Endodermal cell (in vitro differentiated cells): Measurements from ENCODE around the gene CYBB. TPM values are rescaled to one million over a fixed set of nuclear protein-coding genes. Genes with fewer than 3 reads are reported as not detected.

Experiments
- DNase-seq: peaks from one replicate; pipeline ENCODE4 v3.0.0-alpha.2; 2017
- H3K27ac ChIP-seq: 2 replicates; pipeline ENCODE4 v1.5.1; 2013; ENCODE audit warnings: mild to moderate bottlenecking, low read depth, low read length, moderate library complexity
- H3K27me3 ChIP-seq: 2 replicates; pipeline ENCODE4 v1.6.1; 2013; ENCODE audit warnings: mild to moderate bottlenecking, low read length, moderate library complexity; ENCODE audit not compliant: insufficient read depth, control insufficient read depth, poor library complexity, severe bottlenecking
- H3K36me3 ChIP-seq: 2 replicates; pipeline ENCODE4 v1.7.0; 2013; ENCODE audit warnings: mild to moderate bottlenecking, low read length, moderate library complexity; ENCODE audit not compliant: control insufficient read depth, insufficient read depth
- H3K4me1 ChIP-seq: one replicate; pipeline ENCODE4 v1.7.0; 2013; ENCODE audit warnings: low read length; ENCODE audit not compliant: control insufficient read depth, insufficient read depth
- H3K4me3 ChIP-seq: 2 replicates; pipeline ENCODE4 v1.5.1; 2013; ENCODE audit warnings: mild to moderate bottlenecking, low read length, moderate library complexity
- H3K9ac ChIP-seq: 2 replicates; pipeline ENCODE4 v1.6.1; 2013; ENCODE audit warnings: mild to moderate bottlenecking, low read length, moderate library complexity; ENCODE audit not compliant: poor library complexity, severe bottlenecking; ENCODE audit errors: extremely low read depth
- H3K9me3 ChIP-seq: 2 replicates; pipeline ENCODE4 v1.6.1; 2013; ENCODE audit warnings: mild to moderate bottlenecking, low read length, moderate library complexity; ENCODE audit not compliant: control insufficient read depth
- H3K27ac Mint-ChIP-seq: 2 replicates; pipeline ENCODE4 v1.8.0; 2020; ENCODE audit warnings: mixed read lengths
- H3K27me3 Mint-ChIP-seq: 2 replicates; pipeline ENCODE4 v1.8.0; 2021; ENCODE audit warnings: mild to moderate bottlenecking, mixed read lengths; ENCODE audit not compliant: insufficient read depth
- H3K36me3 Mint-ChIP-seq: 2 replicates; pipeline ENCODE4 v1.8.0; 2020; ENCODE audit warnings: low read depth, mixed read lengths
- H3K4me1 Mint-ChIP-seq: 2 replicates; pipeline ENCODE4 v1.8.0; 2020; ENCODE audit warnings: mixed read lengths
- H3K4me3 Mint-ChIP-seq: 2 replicates; pipeline ENCODE4 v1.8.0; 2020; ENCODE audit warnings: mild to moderate bottlenecking, moderate library complexity, mixed read lengths
- H3K9me3 Mint-ChIP-seq: 2 replicates; pipeline ENCODE4 v1.8.0; 2020; ENCODE audit warnings: mild to moderate bottlenecking, mixed read lengths
- CTCF ChIP-seq: fragments of 200-600 bp; sonication (generic); conservative IDR thresholded peaks from 2 replicates; pipeline ENCODE4 v1.5.0; 2021; ENCODE audit warnings: antibody characterized with exemption, mild to moderate bottlenecking
- WGBS, 2 experiments: methylation state at CpG; one replicate each; pipeline versions ENCODE4 v1.1.5 to v1.1.7; 2013; ENCODE audit warnings: missing lambda C conversion rate in 2 of 2, mixed read lengths in 1 of 2; ENCODE audit not compliant: insufficient coverage in 1 of 2, insufficient read length in 1 of 2; 5-methylcytosine and 5-hydroxymethylcytosine counted together
- total RNA-seq, 2 donors: library from RNA; stranded (reverse); fragmentation: NEBNext Ultra II Directional in 1 of 2; extraction: Animal tissue kit (Norgen Biotek cat#: 25700) in 1 of 2; gene quantifications; 2 replicates in 1 of 2; 3 replicates in 1 of 2; pipeline ENCODE4 v1.2.1, GENCODE V29; 2021

CYBB gene
- total RNA-seq, 2 donors from 2014 or later = not detected

- H3K9me3 ChIP-seq = no peaks in the 10 kb centered on the region
- no peak for DNase-seq
- H3K36me3 Mint-ChIP-seq = no peaks in the 10 kb centered on the region
- H3K4me1 Mint-ChIP-seq = peaks cover 13% of the 10 kb centered on the region
- H3K9me3 Mint-ChIP-seq = peaks cover 19% of the 10 kb centered on the region
- H3K27me3 Mint-ChIP-seq = no peaks in the 10 kb centered on the region
- no peak overlapping the region for H3K27ac Mint-ChIP-seq
- no peak for TF ChIP-seq CTCF
- H3K27ac ChIP-seq = no peak overlapping the region
- no peaks in the 10 kb centered on the region for H3K36me3 ChIP-seq
- no peak overlapping the region for H3K4me3 ChIP-seq
- 92 to 100% methylated on average over 2 of the region's 2 CpGs for WGBS, 2 experiments
- no peak overlapping the region for H3K4me3 Mint-ChIP-seq
- peaks cover 3% of the 10 kb centered on the region for H3K4me1 ChIP-seq
- H3K27me3 ChIP-seq = no peaks in the 10 kb centered on the region
- H3K9ac ChIP-seq = no peak overlapping the region
Measured at GRCh38 chrX:37817176-37817575, 37.3 kb downstream of the CYBB start.

GRCh38 chrX:37817579-37817978 is 37.7 kb downstream of the CYBB start:
- no peak overlapping the region for H3K27ac ChIP-seq
- Mint-ChIP-seq H3K27me3 (no peaks in the 10 kb centered on the region), H3K4me3 (no peak overlapping the region), H3K27ac (no peak overlapping the region), H3K4me1 (peaks cover 11% of the 10 kb centered on the region), H3K36me3 (no peaks in the 10 kb centered on the region), H3K9me3 (peaks cover 19% of the 10 kb centered on the region)
- no peaks in the 10 kb centered on the region for H3K36me3 ChIP-seq
- no peak for TF ChIP-seq CTCF
- 69% methylated on average over 2 of the region's 3 CpGs; no CpG with 5 or more reads in 1 of the 2 experiments for WGBS, 2 experiments
- no peaks in the 10 kb centered on the region for H3K27me3 ChIP-seq
- H3K4me3 ChIP-seq = no peak overlapping the region
- H3K4me1 ChIP-seq = peaks cover 3% of the 10 kb centered on the region
- no peak for DNase-seq
- H3K9ac ChIP-seq = no peak overlapping the region
- no peaks in the 10 kb centered on the region for H3K9me3 ChIP-seq

- no peaks in the 10 kb centered on the region for H3K9me3 ChIP-seq
- Mint-ChIP-seq H3K9me3 (peaks cover 19% of the 10 kb centered on the region), H3K27ac (no peak overlapping the region), H3K27me3 (no peaks in the 10 kb centered on the region), H3K4me1 (peaks cover 7% of the 10 kb centered on the region), H3K36me3 (no peaks in the 10 kb centered on the region), H3K4me3 (no peak overlapping the region)
- H3K9ac ChIP-seq = no peak overlapping the region
- 78% methylated on average over 2 of the region's 2 CpGs; no CpG with 5 or more reads in 1 of the 2 experiments for WGBS, 2 experiments
- H3K36me3 ChIP-seq = no peaks in the 10 kb centered on the region
- H3K4me3 ChIP-seq = no peak overlapping the region
- no peak overlapping the region for H3K27ac ChIP-seq
- peaks cover 3% of the 10 kb centered on the region for H3K4me1 ChIP-seq
- no peak for DNase-seq
- no peaks in the 10 kb centered on the region for H3K27me3 ChIP-seq
- no peak for TF ChIP-seq CTCF
Measured at GRCh38 chrX:37818031-37818430, 38.2 kb downstream of the CYBB start.
